Kidney epithelial cell (primary cell): ENCODE data around the gene IL5. TPM values are rescaled to one million over a fixed set of nuclear protein-coding genes. Genes with fewer than 3 reads are reported as not detected.
"Not testable (repeated sequence)": the region's sequence is repeated elsewhere in the genome, so short reads cannot be mapped to it uniquely, and the experiment has no call there.

Experiments used
- DNase-seq: peaks from one replicate; pipeline ENCODE4 v3.0.0-alpha.2; 2010; ENCODE audit warnings: low read depth
- H3K27me3 ChIP-seq: 2 replicates; pipeline ENCODE4 v1.6.0; 2011; ENCODE audit warnings: low read length; ENCODE audit not compliant: control insufficient read depth, insufficient read depth
- H3K36me3 ChIP-seq: 2 replicates; pipeline ENCODE4 v1.5.1; 2011; ENCODE audit warnings: low read length; ENCODE audit not compliant: control insufficient read depth, insufficient read depth
- H3K4me3 ChIP-seq: 2 replicates; pipeline ENCODE4 v1.5.1; 2011; ENCODE audit warnings: low read depth, mild to moderate bottlenecking, control low read depth, low read length
- CTCF ChIP-seq: IDR thresholded peaks from 2 replicates; pipeline ENCODE4 v1.5.1; 2011; ENCODE audit warnings: mild to moderate bottlenecking, moderate library complexity, low read length, control low read depth, inconsistent platforms; ENCODE audit not compliant: insufficient read depth, poor library complexity, severe bottlenecking
- total RNA-seq: library from RNA; depleted of rRNA; stranded (reverse); fragments of >200 nt; gene quantifications from 2 replicates; pipeline ENCODE4 v1.2.3, GENCODE V29; 2015

The IL5 gene
- total RNA-seq = not detected in 2 replicates

GRCh38 chr5:132543472-132544201 is at the start of gene IL5:
IL5 (minus strand) TSS chr5:132543522; CDS start chr5:132543478, 44 bp downstream.
- Histone ChIP-seq H3K4me3 (no peak within 1 kb of the TSS), H3K36me3 (no peaks in the 10 kb centered on the region), H3K27me3 (no peaks in the 10 kb centered on the region)
- TF ChIP-seq CTCF = no peak
- DNase-seq = no peak

GRCh38 chr5:132592521-132592920 is 49.2 kb upstream of the IL5 start:
- no peak for DNase-seq
- no peaks in the 10 kb centered on the region for H3K36me3 ChIP-seq

GRCh38 chr5:132591145-132591544 is 47.8 kb upstream of the IL5 start:
- Histone ChIP-seq H3K27me3 (no peaks in the 10 kb centered on the region), H3K36me3 (no peaks in the 10 kb centered on the region), H3K4me3 (no peak overlapping the region)
- TF ChIP-seq CTCF = no peak
- DNase-seq = no peak

More at GRCh38 chr5:132592521-132592920, 49.2 kb upstream of the IL5 start:
- no peaks in the 10 kb centered on the region for H3K27me3 ChIP-seq
- H3K4me3 ChIP-seq = no peak overlapping the region
- no peak for TF ChIP-seq CTCF

DNA sequence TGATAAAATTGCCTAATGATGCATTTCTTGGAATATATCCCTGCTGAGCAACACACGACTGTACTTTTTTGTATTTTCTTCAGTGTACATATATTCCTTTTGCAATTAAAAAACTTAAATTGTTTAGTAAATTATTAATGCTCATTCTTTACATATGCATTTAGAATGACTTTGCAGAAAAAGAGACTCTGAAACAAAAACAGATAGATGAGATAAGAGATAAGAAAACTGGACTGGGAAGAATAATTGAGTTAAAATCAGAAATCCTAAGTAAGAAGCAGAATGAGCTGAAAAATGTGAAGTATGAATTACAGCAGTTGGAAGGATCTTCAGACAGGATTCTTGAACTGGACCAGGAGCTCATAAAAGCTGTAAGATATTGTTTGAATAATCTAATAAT is 46.1 kb upstream of the IL5 start:
- Histone ChIP-seq H3K27me3 (no peaks in the 10 kb centered on the region), H3K36me3 (no peaks in the 10 kb centered on the region), H3K4me3 (no peak overlapping the region)
- no peak for DNase-seq
- TF ChIP-seq CTCF = no peak

- no peak overlapping the region for H3K4me3 ChIP-seq
- no peaks in the 10 kb centered on the region for H3K36me3 ChIP-seq
- H3K27me3 ChIP-seq = no peaks in the 10 kb centered on the region
- no peak for DNase-seq
- TF ChIP-seq CTCF = no peak
These were observed 42.7 kb upstream of the IL5 start for GRCh38 chr5:132586063-132586462.

DNA sequence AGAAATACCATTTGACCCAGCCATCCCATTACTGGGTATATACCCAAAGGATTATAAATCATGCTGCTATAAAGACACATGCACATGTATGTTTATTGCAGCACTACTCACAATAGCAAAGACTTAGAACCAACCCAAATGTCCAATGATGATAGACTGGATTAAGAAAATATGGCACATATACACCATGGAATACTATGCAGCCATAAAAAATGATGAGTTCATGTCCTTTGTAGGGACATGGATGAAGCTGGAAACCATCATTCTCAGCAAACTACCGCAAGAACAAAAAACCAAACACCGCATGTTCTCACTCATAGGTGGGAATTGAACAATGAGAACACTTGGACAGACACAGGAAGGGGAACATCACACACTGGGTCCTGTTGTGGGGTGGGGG is 41.2 kb upstream of the IL5 start:
- DNase-seq, H3K4me3 ChIP-seq, H3K36me3 ChIP-seq, H3K27me3 ChIP-seq: not testable (repeated sequence)
